HCT116 (cell line): ENCODE results near the gene KRT86. TPM values are rescaled to one million over a fixed set of nuclear protein-coding genes. Genes with fewer than 3 reads are reported as not detected.

Experiments
- ATAC-seq: fragments of 200-7000 bp; cut with Tn5 transposase; 2 replicates; pipeline ENCODE4 v1.9.1; 2020; ENCODE audit warnings: mild to moderate bottlenecking, moderate library complexity
- BruUV-seq: library from RNA; stranded (reverse); fragments of 400-500 nt; replicated peaks from 2 replicates; lab custom pipeline; 2021; lab: Mats Ljungman, UMichigan
- CTCF ChIA-PET: fragments of 300-600 bp; sonication (Branson Sonifier 250); formaldehyde crosslinking; loops from one replicate; lab custom pipeline; 2021; ENCODE audit warnings: antibody characterized with exemption; lab: Charles Lee
- POLR2A ChIA-PET: fragments of 300-600, 350-600 bp; sonication (Branson Sonifier 250); formaldehyde crosslinking; loops from one replicate; lab custom pipeline; 2021; ENCODE audit warnings: antibody characterized with exemption; lab: Charles Lee
- RAD21 ChIA-PET, 2 experiments: fragments of 300-600 bp; sonication (Branson Sonifier 250); formaldehyde crosslinking; loops; one replicate each; lab custom pipeline; 2023; ENCODE audit warnings: low total read pairs in 2 of 2; ENCODE audit not compliant: uncharacterized antibody in 2 of 2, unreplicated experiment in 2 of 2, low non-redundant PET in 1 of 2; lab: Charles Lee
- DNase-seq: peaks from one replicate; pipeline ENCODE4 v3.0.0-alpha.2; 2010; ENCODE audit warnings: low read depth, low spot score
- H2AFZ ChIP-seq: fragments of 200-600 bp; shearing (Covaris generic), sonication (generic); 2 replicates; pipeline ENCODE4 v1.6.1; 2017; ENCODE audit warnings: low read depth, mixed run types, mixed read lengths, antibody characterized with exemption, low read length; ENCODE audit not compliant: poor library complexity, severe bottlenecking
- H3K27ac ChIP-seq: 2 replicates; pipeline ENCODE4 v1.5.1; 2012; ENCODE audit warnings: low read depth, low read length
- H3K27me3 ChIP-seq: fragments of 200-600 bp; sonication (generic); 2 replicates; pipeline ENCODE4 v1.6.1; 2016; ENCODE audit warnings: mixed run types, low read length, mixed read lengths; ENCODE audit not compliant: insufficient read depth
- H3K36me3 ChIP-seq, 2 experiments: fragments of 200-500 bp in 1 of 2; fragments of 200-600 bp in 1 of 2; sonication (Bioruptor generic) in 1 of 2; sonication (generic) in 1 of 2; 2 replicates each; pipeline versions ENCODE4 v1.5.1 to v1.6.1; 2014 to 2016; ENCODE audit warnings: low read length in 2 of 2, inconsistent platforms in 1 of 2, mixed read lengths in 1 of 2, mixed run types in 1 of 2; ENCODE audit not compliant: insufficient read depth in 2 of 2, control insufficient read depth in 1 of 2
- H3K4me1 ChIP-seq, 2 experiments: fragments of 200-600 bp in 1 of 2; sonication (generic) in 1 of 2; 2 replicates each; pipeline versions ENCODE4 v1.5.1 to v1.6.1; 2012 to 2017; ENCODE audit warnings: low read length in 2 of 2, inconsistent platforms in 1 of 2, mild to moderate bottlenecking in 1 of 2, mixed read lengths in 1 of 2, mixed run types in 1 of 2, moderate library complexity in 1 of 2; ENCODE audit not compliant: insufficient read depth in 2 of 2, control insufficient read depth in 1 of 2
- H3K4me2 ChIP-seq: fragments of 200-600 bp; sonication (generic); 2 replicates; pipeline ENCODE4 v1.6.1; 2017; ENCODE audit warnings: mixed run types, low read length, mixed read lengths
- H3K4me3 ChIP-seq, 2 experiments: fragments of 200-600 bp in 1 of 2; sonication (generic) in 1 of 2; replicated peaks in 1 of 2; 2 replicates each; pipeline ENCODE4 v1.5.1; 2011 to 2016; ENCODE audit warnings: low read length in 2 of 2, control low read depth in 1 of 2, low read depth in 1 of 2, mild to moderate bottlenecking in 1 of 2, mixed read lengths in 1 of 2, mixed run types in 1 of 2
- H3K79me2 ChIP-seq: fragments of 200-600 bp; sonication (generic); 2 replicates; pipeline ENCODE4 v1.6.1; 2017; ENCODE audit warnings: mild to moderate bottlenecking, mixed run types, low read length, moderate library complexity, mixed read lengths; ENCODE audit not compliant: insufficient read depth
- H3K9ac ChIP-seq: fragments of 200-600 bp; sonication (generic); 2 replicates; pipeline ENCODE4 v1.6.1; 2016; ENCODE audit warnings: low read length, mixed read lengths
- H3K9me2 ChIP-seq: fragments of 200-600 bp; sonication (generic), shearing (Covaris generic); 2 replicates; pipeline ENCODE4 v1.6.1; 2017; ENCODE audit warnings: mixed run types, mild to moderate bottlenecking, moderate library complexity; ENCODE audit not compliant: insufficient read depth
- H3K9me3 ChIP-seq, 2 experiments: fragments of 200-500 bp in 1 of 2; fragments of 200-600 bp in 1 of 2; sonication (Bioruptor generic) in 1 of 2; sonication (generic) in 1 of 2; 2 replicates each; pipeline ENCODE4 v1.6.1; 2014 to 2017; ENCODE audit warnings: low read length in 2 of 2, mixed read lengths in 2 of 2, inconsistent platforms in 1 of 2, low read depth in 1 of 2, mild to moderate bottlenecking in 1 of 2, mixed run types in 1 of 2, moderate library complexity in 1 of 2; ENCODE audit not compliant: control insufficient read depth in 1 of 2, insufficient read depth in 1 of 2
- H4K20me1 ChIP-seq: fragments of 200-600 bp; sonication (generic), shearing (Covaris generic); 2 replicates; pipeline ENCODE4 v1.6.1; 2017; ENCODE audit warnings: mixed run types, mild to moderate bottlenecking, moderate library complexity; ENCODE audit not compliant: insufficient read depth
- CBX3 ChIP-seq: IDR thresholded peaks from 2 replicates; pipeline ENCODE4 v1.6.1; 2012; ENCODE audit warnings: low read depth
- CTCF ChIP-seq, 3 experiments: fragments of 200-600 bp in 1 of 3; sonication (generic) in 1 of 3; IDR thresholded peaks in 2 of 3; conservative IDR thresholded peaks in 1 of 3; 2 replicates each; pipeline ENCODE4 v1.5.1; 2012 to 2017; ENCODE audit warnings: low read depth in 2 of 3, low read length in 2 of 3, antibody characterized with exemption in 1 of 3, borderline replicate concordance in 1 of 3, control low read depth in 1 of 3, mild to moderate bottlenecking in 1 of 3, mixed read lengths in 1 of 3, mixed run types in 1 of 3, moderate library complexity in 1 of 3; ENCODE audit not compliant: insufficient read depth in 1 of 3
- FOSL1 ChIP-seq: IDR thresholded peaks from 2 replicates; pipeline ENCODE4 v1.6.1; 2012; ENCODE audit warnings: low read depth
- MAX ChIP-seq: IDR thresholded peaks from 2 replicates; pipeline ENCODE4 v1.6.1; 2012
- RAD21 ChIP-seq: IDR thresholded peaks from 2 replicates; pipeline ENCODE4 v1.6.1; 2012; ENCODE audit warnings: low read depth, mild to moderate bottlenecking
- SIN3A ChIP-seq: IDR thresholded peaks from 2 replicates; pipeline ENCODE4 v1.6.1; 2012; ENCODE audit warnings: low read depth
- intact Hi-C: fragments of 100-400 bp; cut with micrococcal nuclease; formaldehyde crosslinking; loops from 2 replicates; pipeline ENCODE4 v1.10.0; 2022
- total RNA-seq: library from RNA; stranded (reverse); gene quantifications from one replicate; pipeline ENCODE4 v1.2.1, GENCODE V29; 2021; ENCODE audit not compliant: unreplicated experiment

KRT86 gene
- total RNA-seq, 1 experiment from 2014 or later, result 1.5 TPM

- Histone ChIP-seq H3K27ac (no peak overlapping the region; the same call in 1 of the 2 replicates), H3K4me3 (peak overlapping the region; percentile 21 to 39; a peak in 3 of 4 replicates), H3K79me2 (no peaks in the 10 kb centered on the region), H3K4me2 (peak overlapping the region; percentile 71), H3K9ac (peak overlapping the region; percentile 57), H3K9me3 (no peaks in the 10 kb centered on the region), H4K20me1 (no peaks in the 10 kb centered on the region), H3K36me3 (no peaks in the 10 kb centered on the region), H3K9me2 (no peaks in the 10 kb centered on the region), H2AFZ (no peak overlapping the region), H3K4me1 (peaks cover 26 to 100% of the 10 kb centered on the region in 2 experiments), H3K27me3 (no peaks in the 10 kb centered on the region)
- CTCF ChIA-PET, result no interaction called here
- no peak for TF ChIP-seq FOSL1
- no peak for TF ChIP-seq SIN3A
- TF ChIP-seq CTCF (IDR thresholded peaks at IDR 0.05 in 2 of 3, conservative IDR thresholded peaks at IDR 0.05 in 1 of 3; ENCODE audit: borderline replicate concordance in 1 of 3, insufficient read depth in 1 of 3, low read depth in 2 of 3, low read length in 2 of 3), result no peak
- TF ChIP-seq RAD21, result no peak
- TF ChIP-seq CBX3, result no peak
- no peak for TF ChIP-seq MAX
- RAD21 ChIA-PET, result no interaction called here
- no TSS peak for BruUV-seq
- intact Hi-C loops, result no loop called here
- POLR2A ChIA-PET, result no interaction called here
- DNase-seq (no peak), ATAC-seq (no peak)
Measured at GRCh38 chr12:52233462-52234207, 40.8 kb upstream of the KRT86 start.
